B cell (primary cell): Measurements from ENCODE around the gene KATNAL2. TPM values are rescaled to one million over a fixed set of nuclear protein-coding genes. Genes with fewer than 3 reads are reported as not detected.

Experiments
- ATAC-seq: fragments of 200-7000 bp; cut with Tn5 transposase; one replicate; pipeline ENCODE4 v1.10.0; 2021; ENCODE audit warnings: low read depth, mild to moderate bottlenecking, moderate number of reproducible peaks, moderate library complexity
- CTCF ChIA-PET: fragments of 350-600 bp; sonication (Branson Sonifier 250); formaldehyde crosslinking; loops from one replicate; lab custom pipeline; 2021; ENCODE audit warnings: antibody characterized with exemption, inconsistent platforms; lab: Charles Lee
- POLR2A ChIA-PET: fragments of 350-600 bp; sonication (Branson Sonifier 250); formaldehyde crosslinking; loops from one replicate; lab custom pipeline; 2021; ENCODE audit warnings: antibody characterized with exemption; lab: Charles Lee
- DNase-seq: peaks from one replicate; pipeline ENCODE4 v3.0.0; 2013
- H2AFZ ChIP-seq: 2 replicates; pipeline ENCODE4 v1.6.1; 2012; ENCODE audit warnings: mild to moderate bottlenecking, low read depth, low read length; ENCODE audit not compliant: insufficient read depth, poor library complexity, severe bottlenecking
- H3K27ac ChIP-seq, 2 donors: 1 replicate in 1 of 2; 2 replicates in 1 of 2; pipeline ENCODE4 v1.5.1; 2012 to 2013; ENCODE audit warnings: low read length in 2 of 2, mild to moderate bottlenecking in 2 of 2, moderate library complexity in 1 of 2
- H3K27me3 ChIP-seq, 4 experiments: fragments of 200-600 bp in 1 of 4; sonication (generic) in 1 of 4; replicated peaks in 1 of 4; 1 replicate in 2 of 4; 2 replicates in 2 of 4; pipeline versions ENCODE4 v1.6.1 to v1.7.0; 2013 to 2016; ENCODE audit warnings: low read length in 3 of 4, mild to moderate bottlenecking in 2 of 4, mixed read lengths in 1 of 4, moderate library complexity in 1 of 4; ENCODE audit not compliant: insufficient read depth in 4 of 4, control insufficient read depth in 3 of 4; ENCODE audit errors: control extremely low read depth in 1 of 4
- H3K36me3 ChIP-seq, 2 experiments: replicated peaks in 1 of 2; 1 replicate in 1 of 2; 2 replicates in 1 of 2; pipeline versions ENCODE4 v1.6.1 to v1.7.1; 2013; ENCODE audit warnings: low read length in 1 of 2; ENCODE audit not compliant: insufficient read depth in 2 of 2, control insufficient read depth in 1 of 2; ENCODE audit errors: control extremely low read depth in 1 of 2, extremely low read depth in 1 of 2
- H3K4me1 ChIP-seq, 2 donors: fragments of 200-600 bp in 1 of 2; sonication (generic) in 1 of 2; 1 replicate in 1 of 2; 2 replicates in 1 of 2; pipeline versions ENCODE4 v1.5.1 to v1.6.1; 2013 to 2017; ENCODE audit warnings: low read length in 2 of 2; ENCODE audit not compliant: control insufficient read depth in 2 of 2, insufficient read depth in 2 of 2
- H3K4me2 ChIP-seq: replicated peaks from 2 replicates; pipeline ENCODE3; 2012; ENCODE audit warnings: mild to moderate bottlenecking, low read depth, low read length; ENCODE audit not compliant: poor library complexity, severe bottlenecking
- H3K4me3 ChIP-seq, 5 experiments: fragments of 200-600 bp in 1 of 5; sonication (generic) in 1 of 5; 1 replicate in 3 of 5; 2 replicates in 2 of 5; pipeline versions ENCODE4 v1.5.1 to v1.7.0; 2011 to 2016; ENCODE audit warnings: low read length in 4 of 5, mild to moderate bottlenecking in 4 of 5, low read depth in 2 of 5, control low read depth in 1 of 5, moderate library complexity in 1 of 5; ENCODE audit not compliant: insufficient read depth in 1 of 5; ENCODE audit errors: control extremely low read depth in 1 of 5, extremely low read depth in 1 of 5
- H3K79me2 ChIP-seq: fragments of 200-600 bp; sonication (generic); one replicate; pipeline ENCODE4 v1.6.0; 2016; ENCODE audit warnings: low read length; ENCODE audit not compliant: control insufficient read depth, insufficient read depth
- H3K9ac ChIP-seq: fragments of 200-600 bp; sonication (generic); 2 replicates; pipeline ENCODE4 v1.6.1; 2017; ENCODE audit warnings: mild to moderate bottlenecking, low read length, moderate library complexity
- H3K9me3 ChIP-seq, 3 donors: one replicate each; pipeline versions ENCODE4 v1.6.1 to v1.7.1; 2013; ENCODE audit warnings: low read length in 2 of 3; ENCODE audit not compliant: control insufficient read depth in 2 of 3, insufficient read depth in 1 of 3; ENCODE audit errors: control extremely low read depth in 1 of 3
- H4K20me1 ChIP-seq: 2 replicates; pipeline ENCODE4 v1.6.0; 2012; ENCODE audit warnings: mild to moderate bottlenecking, low read length; ENCODE audit not compliant: insufficient read depth, control insufficient read depth, poor library complexity, severe bottlenecking
- H3K27ac Mint-ChIP-seq: one replicate; pipeline ENCODE4 v1.8.0; 2021; ENCODE audit warnings: mixed read lengths
- H3K27me3 Mint-ChIP-seq: one replicate; pipeline ENCODE4 v1.8.0; 2021; ENCODE audit warnings: mixed read lengths
- H3K4me1 Mint-ChIP-seq: one replicate; pipeline ENCODE4 v1.8.0; 2021; ENCODE audit warnings: mixed read lengths
- H3K4me3 Mint-ChIP-seq: one replicate; pipeline ENCODE4 v1.8.0; 2021; ENCODE audit warnings: mixed read lengths
- H3K9me3 Mint-ChIP-seq: one replicate; pipeline ENCODE4 v1.8.0; 2022; ENCODE audit warnings: mixed read lengths; ENCODE audit not compliant: insufficient read depth
- CTCF ChIP-seq: fragments of 200-600 bp; IDR thresholded peaks from one replicate; pipeline ENCODE4 v1.8.0; 2022; ENCODE audit warnings: antibody characterized with exemption, mild to moderate bottlenecking
- EZH2 ChIP-seq: IDR thresholded peaks from 2 replicates; pipeline ENCODE4 v1.6.1; 2012; ENCODE audit warnings: borderline replicate concordance, low read depth, mild to moderate bottlenecking, moderate library complexity, low read length; ENCODE audit not compliant: insufficient read depth, poor library complexity, severe bottlenecking
- WGBS: methylation state at CpG from one replicate; pipeline ENCODE4 v1.1.5; 2013; ENCODE audit warnings: missing lambda C conversion rate; ENCODE audit not compliant: insufficient coverage; 5-methylcytosine and 5-hydroxymethylcytosine counted together
- intact Hi-C: fragments of 100-400 bp; cut with micrococcal nuclease; formaldehyde crosslinking; loops from one replicate; pipeline ENCODE4 v1.10.0; 2022
- polyA plus RNA-seq: library from polyadenylated mRNA; depleted of rRNA; stranded (reverse); fragments of >200 nt; gene quantifications from 2 replicates; pipeline ENCODE4 v1.2.3, GENCODE V29; 2012
- total RNA-seq, 2 donors: library from RNA; stranded (reverse); fragments of 120-200 nt in 1 of 2; gene quantifications; 1 replicate in 1 of 2; 2 replicates in 1 of 2; pipeline versions ENCODE4 v1.2.3 to v1.2.4, GENCODE V29; 2013 to 2022

The KATNAL2 gene
- total and polyA plus RNA-seq, 2 donors (not counting 1 experiment from before 2014, with no cell fraction given), result 1.3 to 3.1 TPM

- DNase-seq, result no peak
- Histone ChIP-seq H3K9ac (no peak overlapping the region), H3K9me3 (no peaks in the 10 kb centered on the region), H3K79me2 (no peaks in the 10 kb centered on the region), H4K20me1 (no peaks in the 10 kb centered on the region), H3K27ac (no peak overlapping the region), H2AFZ (no peak overlapping the region), H3K4me3 (no peak overlapping the region), H3K4me1 (no peaks in the 10 kb centered on the region), H3K36me3 (peaks cover 12 to 55% of the 10 kb centered on the region in 2 experiments), H3K27me3 (no peaks in the 10 kb centered on the region), H3K4me2 (no peak overlapping the region)
- Mint-ChIP-seq H3K4me3 (no peak overlapping the region), H3K27ac (no peak overlapping the region), H3K27me3 (no peaks in the 10 kb centered on the region), H3K9me3 (no peaks in the 10 kb centered on the region), H3K4me1 (no peaks in the 10 kb centered on the region)
- ChIA-PET CTCF (no interaction called here), POLR2A (no interaction called here)
- no CpG with 5 or more reads among the region's 3 CpGs for WGBS
- TF ChIP-seq CTCF (no peak), EZH2 (no peak)
- intact Hi-C loops, result no loop called here
- ATAC-seq, result no peak
Measured at GRCh38 chr18:47108373-47108772, 191.0 kb downstream of the KATNAL2 start.

DNA sequence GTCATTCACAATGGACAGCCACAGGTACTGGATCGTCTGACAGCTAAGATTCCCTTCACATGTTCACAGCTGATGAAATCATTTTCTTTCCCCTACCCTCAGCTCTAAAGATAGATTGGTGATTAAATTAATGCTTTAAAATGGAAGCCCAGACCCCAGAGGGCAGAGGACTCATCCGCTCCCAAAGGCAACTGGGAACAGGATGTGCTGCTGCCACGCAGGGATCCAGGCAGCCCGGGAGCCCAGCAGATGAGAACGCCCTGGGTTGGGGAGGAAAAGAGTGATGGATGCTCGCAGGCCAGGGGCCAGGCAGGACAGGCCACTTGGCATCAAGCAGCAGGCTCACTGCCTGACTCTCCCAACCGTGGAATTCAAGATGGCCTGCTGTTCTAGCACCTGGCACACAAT lies 191.6 kb downstream of the KATNAL2 start:
- ATAC-seq, result no peak
- no peak for TF ChIP-seq CTCF
- no peak for TF ChIP-seq EZH2
- no peak overlapping the region for H3K4me2 ChIP-seq
- no peak overlapping the region for H3K4me3 ChIP-seq
- WGBS, result 98% methylated on average over 5 of the region's 7 CpGs
- H3K4me1 Mint-ChIP-seq, result no peaks in the 10 kb centered on the region
- no peaks in the 10 kb centered on the region for H3K9me3 Mint-ChIP-seq
- no peaks in the 10 kb centered on the region for H3K27me3 Mint-ChIP-seq
- no peak overlapping the region for H2AFZ ChIP-seq
- H3K4me3 Mint-ChIP-seq, result no peak overlapping the region
- H4K20me1 ChIP-seq, result no peaks in the 10 kb centered on the region
- DNase-seq, result no peak
- H3K27ac ChIP-seq, result no peak overlapping the region
- no peaks in the 10 kb centered on the region for H3K27me3 ChIP-seq
- H3K36me3 ChIP-seq, result peaks cover 12 to 60% of the 10 kb centered on the region in 2 experiments
- H3K27ac Mint-ChIP-seq, result no peak overlapping the region
- H3K79me2 ChIP-seq, result no peaks in the 10 kb centered on the region
- no peaks in the 10 kb centered on the region for H3K9me3 ChIP-seq
- POLR2A ChIA-PET, result no interaction called here
- H3K4me1 ChIP-seq, result no peaks in the 10 kb centered on the region
- intact Hi-C loops, result no loop called here
- H3K9ac ChIP-seq, result no peak overlapping the region
- CTCF ChIA-PET, result no interaction called here
